A673 (cell line): ENCODE results near the gene NFATC4.

Experiments used
- CTCF ChIP-seq: fragments of 300-800, 200-600 bp; sonication (generic); conservative IDR thresholded peaks from 2 replicates; pipeline ENCODE4 v1.5.1; 2017; ENCODE audit warnings: low read depth, mild to moderate bottlenecking, antibody characterized with exemption, low read length, moderate library complexity, mixed read lengths
- EZH2 ChIP-seq: fragments of 200-600 bp; sonication (generic); IDR thresholded peaks from 2 replicates; pipeline ENCODE4 v1.6.1; 2017; ENCODE audit warnings: borderline replicate concordance, low read depth, mild to moderate bottlenecking, mixed read lengths, antibody characterized with exemption, low read length; ENCODE audit not compliant: poor library complexity, severe bottlenecking

DNA sequence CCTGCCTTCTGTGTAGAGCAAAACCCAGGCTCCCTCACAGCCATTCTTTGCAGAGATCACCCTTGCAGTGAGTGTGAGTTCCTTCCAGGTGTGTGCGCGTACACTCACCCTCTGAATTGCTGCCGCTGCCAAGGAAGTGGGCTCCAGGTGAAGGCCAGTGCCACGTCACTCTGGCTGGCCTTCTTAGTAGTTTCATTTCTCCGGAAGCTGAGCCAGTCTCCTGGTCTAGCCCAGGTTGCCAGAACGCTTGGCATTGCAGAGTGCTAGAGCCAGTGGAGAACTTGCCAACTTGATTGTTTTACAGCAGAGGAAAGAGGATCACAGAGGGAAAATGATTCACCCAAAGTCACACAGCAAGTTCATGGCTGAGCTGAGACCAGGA, 50.5 kb downstream of the NFATC4 start:
- TF ChIP-seq CTCF (no peak), EZH2 (no peak)
